Hematopoietic multipotent progenitor cell treated with erythropoietin and hydrocortisone succinate and interleukin-3 and kit ligand, for 15 days (in vitro differentiated cells): ENCODE results near the gene UNC13B.

ENCODE experiments used
- DNase-seq: peaks from one replicate; pipeline ENCODE4 v3.0.0-alpha.2; 2015; ENCODE audit warnings: low spot score

Gene UNC13B

DNA sequence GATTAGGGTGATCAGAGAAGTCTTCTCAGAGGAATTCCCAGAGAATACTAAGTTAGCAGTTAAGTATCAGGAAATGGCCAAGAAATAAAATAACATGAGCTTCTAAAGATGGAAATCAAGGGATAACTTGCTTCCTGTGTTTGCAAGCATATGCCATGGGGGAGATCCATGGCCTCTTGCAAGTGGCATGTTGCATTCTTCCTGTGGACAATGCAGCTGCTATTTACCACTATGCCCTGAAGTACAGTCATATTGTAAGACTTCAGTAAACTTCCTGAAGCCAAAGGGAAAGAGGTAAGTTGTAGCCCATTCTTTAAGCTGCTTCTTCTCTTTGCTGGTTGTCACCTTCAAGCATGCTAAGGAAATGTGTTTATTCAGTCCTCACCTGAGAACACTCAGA lies 173.4 kb downstream of the UNC13B start:
- no peak for DNase-seq

DNA sequence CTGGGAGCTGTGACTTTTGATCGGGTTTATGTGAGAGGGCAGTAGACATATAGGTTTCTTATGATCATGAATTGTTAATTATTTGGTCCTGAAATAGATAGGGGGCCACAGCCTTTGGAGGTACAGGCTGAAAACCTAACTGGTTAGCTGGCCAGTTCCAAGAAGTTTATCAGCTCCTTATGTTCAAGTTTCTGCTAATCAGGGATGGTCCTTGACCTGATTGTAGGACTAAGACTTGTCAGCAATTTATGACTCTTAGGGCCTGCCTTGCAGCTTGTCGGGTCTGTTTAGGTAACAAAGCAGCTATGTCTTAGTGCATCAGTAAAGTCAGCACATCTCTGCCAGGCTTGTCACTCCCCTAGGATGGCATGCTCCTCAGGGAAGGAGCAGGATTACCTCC lies 176.3 kb downstream of the UNC13B start:
- no peak for DNase-seq

DNA sequence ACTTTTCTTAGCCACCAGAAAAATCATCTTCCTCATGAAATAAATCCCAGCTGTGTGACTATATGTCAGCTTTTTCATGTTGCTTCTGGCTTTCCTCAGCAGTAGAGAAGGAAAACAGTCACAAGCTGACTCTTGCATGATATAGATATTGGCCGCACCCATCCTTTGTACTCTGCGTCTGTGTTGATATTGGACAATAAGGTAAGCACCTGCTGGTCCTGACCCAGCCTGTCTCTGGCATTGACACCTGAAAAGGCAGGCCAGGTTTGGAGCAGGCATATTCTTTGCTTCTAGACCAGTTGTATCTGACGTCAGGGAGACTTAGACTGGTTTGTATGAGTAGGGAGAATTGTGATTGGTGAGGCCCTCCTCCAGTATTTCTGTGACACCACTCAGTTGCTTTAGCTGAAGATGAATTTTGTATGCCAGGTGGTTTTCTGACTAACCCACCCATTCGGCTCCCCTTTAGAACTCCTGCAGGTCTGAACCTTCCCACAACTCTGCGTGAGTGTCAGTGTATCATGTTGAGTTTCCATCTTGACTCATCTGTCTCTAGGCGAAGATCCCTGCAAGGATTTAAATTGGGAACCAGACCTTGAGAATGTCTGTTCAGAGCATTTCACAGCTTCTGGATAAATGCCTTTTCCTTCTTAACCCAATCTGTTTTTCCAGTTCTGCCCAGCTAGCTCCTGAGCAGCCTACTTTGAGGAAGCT lies 176.9 kb downstream of the UNC13B start:
- DNase-seq: no peak

DNA sequence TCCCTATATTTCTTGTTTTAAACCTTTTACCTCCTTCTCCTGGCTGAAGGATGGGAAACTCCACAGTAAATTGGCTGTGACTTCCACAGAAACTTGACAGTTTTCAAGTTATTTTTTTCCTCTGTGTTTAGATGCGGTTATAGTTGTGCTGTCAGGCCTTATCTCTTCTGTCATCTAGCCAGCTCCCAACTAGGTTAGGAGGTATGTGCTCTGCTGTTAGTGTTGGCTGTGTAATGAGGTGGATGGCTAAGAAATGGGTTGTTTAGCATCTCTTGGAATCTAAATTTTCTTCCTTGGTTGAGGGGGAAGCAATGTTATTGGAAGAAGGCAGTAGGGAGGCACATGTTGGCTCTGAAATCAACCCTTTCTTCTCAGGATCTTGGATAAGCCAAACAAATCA lies 178.2 kb downstream of the UNC13B start:
- DNase-seq: no peak

DNA sequence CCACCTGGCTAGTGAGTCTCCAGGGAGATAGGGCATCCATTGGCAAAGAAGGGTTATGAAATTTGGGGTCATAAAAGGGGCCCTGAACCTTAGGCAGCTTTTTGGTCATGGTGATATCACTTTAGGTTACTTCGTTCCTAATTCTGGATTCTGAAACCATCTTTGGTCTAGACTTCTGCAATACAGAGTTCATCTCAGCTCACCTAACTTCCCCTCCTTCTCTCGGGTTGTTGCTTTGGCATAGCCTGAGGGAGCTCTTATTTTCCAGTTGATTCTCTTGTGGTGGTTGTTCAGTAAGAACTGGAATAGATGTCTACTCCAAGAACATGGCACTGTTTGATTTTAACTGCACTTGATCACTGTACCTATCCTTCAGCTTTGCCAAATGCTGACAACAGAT lies 179.2 kb downstream of the UNC13B start:
- DNase-seq: no peak

DNA sequence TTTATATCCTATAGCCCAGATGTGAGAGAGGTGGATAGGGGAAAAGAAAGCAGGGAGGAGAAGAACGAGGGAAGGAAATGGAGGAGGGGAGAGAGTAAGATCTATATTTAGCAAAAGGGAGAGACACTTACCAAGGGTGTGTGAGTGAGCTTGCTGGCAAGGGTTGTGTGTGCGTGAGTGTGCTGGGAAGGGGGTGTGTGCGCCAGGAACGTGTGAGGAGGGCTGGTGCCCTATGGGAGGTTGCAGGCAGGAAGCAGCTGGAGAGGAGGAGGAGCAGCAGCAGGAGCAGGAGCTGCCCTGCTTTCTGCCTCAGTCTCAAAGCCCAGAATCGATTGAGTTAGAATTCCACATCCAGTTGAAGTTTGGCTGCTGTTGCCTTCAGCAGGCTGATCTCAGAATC lies 179.8 kb downstream of the UNC13B start:
- DNase-seq: no peak

DNA sequence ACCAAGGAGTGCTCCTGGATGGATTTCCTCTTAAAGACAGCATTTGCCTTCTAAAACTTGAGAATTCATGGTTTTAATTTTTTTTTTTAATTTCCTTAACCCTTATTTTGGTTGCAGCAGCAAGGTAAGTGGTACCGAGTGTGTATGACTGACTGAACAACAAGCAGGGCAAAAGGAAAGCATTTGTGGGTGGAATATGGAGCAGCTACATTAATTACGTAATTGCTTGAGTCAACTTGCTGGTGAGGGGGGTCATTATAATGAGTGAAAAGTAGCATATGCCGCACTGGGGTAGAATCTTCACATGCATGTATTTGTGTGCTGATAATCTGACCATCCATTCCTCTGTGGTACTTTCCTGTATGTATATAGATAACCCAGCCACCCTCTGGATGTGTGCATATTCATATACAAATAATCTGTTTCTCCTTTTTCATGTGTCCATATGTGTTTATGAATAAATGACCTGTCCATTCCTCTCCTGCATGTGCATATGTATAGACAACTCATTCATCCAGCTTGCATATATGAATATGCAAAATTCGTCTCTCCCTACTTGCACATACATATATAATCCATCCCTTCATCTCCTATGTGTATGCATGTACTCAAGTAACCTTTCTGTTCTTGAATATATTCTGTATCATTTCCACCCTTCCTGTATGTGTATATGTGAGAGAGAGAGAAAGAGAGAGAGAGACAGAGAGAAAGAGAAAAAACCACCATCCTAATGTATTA lies 180.6 kb downstream of the UNC13B start:
- DNase-seq: no peak

DNA sequence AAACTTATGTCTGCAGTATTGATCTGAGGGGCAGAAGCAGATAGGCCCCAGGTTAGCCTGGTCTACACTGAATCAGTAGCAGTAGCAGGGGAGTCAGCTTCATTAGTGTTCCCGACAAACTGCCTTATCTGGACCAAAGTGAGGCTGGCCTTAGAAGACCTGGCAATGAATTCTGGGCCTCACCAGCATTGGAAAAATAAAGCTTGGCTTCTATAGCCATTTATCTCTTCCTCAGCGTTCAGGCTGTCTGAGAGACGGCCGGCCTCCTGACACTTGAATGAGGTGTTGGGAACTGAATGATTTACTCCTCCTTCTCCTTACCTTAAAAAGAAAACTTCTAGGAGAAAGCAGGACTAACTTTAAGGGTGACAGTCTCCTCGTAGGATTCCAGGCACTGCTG lies 186.3 kb downstream of the UNC13B start:
- DNase-seq: no peak

DNA sequence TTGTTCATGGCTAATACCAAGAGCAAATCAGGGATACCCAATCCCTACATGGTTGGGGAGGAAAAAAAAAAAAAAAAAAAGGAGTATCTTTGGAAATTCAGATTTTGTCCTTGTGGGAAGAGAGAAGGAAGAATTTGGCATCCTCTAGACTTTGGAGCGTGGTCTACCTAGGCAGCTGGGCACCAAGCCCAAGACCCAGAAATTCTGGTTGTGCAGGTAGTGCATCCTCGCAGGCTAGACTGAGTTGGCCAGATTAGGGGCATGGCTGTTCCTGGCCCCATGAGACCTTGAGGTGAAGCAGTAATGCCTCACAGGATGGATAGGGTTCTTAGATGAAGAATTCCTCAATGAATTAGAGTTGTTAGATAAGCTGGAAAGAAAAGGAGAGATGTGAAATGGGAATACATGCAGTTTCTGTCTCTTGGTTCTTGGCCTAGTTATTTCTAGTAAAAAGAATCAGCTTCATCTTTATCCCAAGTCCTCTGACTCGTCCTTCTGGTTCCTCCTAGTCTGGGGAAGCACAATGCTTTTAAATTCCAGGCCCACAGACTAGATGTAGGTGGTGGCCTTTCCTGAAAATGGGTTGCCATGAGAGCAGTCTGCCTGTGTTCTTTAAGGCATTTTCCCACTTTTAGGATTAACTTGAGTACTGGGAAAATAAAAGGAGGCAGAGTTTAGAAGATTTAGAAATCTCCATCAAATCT lies 187.6 kb downstream of the UNC13B start:
- DNase-seq: no peak

DNA sequence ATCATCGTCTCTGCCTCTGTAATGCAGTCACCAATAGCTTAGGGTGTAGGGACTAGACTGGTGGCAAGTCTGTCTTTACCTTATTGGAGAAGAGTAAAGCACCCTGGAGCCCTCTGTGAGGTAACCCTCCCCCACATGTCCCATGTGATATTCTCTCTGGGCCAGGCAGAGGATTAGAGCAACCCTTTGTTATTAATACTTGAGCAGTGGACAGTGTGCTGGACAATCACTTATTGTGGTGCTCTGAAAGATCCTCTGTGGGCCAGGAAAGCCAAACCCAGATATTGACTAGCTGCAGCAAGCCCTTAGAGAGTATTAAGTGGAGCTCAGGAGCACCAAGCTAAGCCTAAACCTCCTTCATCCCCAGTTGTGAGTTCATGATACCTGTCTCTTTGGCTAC lies 188.4 kb downstream of the UNC13B start:
- DNase-seq: no peak

DNA sequence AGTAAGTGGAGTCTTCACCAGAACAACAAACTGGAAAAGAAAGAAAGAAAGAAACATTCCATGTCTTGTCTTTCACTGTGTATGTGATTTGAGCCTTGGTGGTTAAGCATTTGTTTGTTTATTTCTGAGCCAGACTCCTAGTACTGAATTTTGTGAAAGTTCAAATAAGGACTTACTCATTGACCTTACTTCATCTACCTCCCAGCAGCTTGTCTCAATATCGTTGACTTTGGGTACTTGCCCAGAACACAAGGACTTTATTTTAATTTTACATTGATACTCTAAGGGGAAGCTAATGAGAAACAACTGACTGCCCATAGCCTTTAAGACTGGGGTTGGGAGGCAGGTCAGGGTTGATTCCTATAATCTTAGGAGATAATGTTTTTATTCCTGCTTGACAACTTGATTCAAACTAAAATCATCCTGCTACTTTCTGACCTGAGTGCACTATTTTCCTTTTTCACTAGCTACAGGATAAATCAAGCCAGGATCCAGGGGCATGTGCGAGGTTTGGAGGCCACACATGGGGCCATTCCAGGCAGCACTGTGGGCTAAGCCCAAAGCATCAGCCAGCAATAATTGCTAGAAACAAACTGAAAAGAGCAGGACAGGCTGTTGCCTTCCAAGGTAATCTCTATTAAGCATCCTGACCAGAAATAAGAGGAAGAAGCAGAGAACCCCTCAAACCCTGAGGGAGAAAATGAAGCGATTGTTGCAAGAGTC lies 189.2 kb downstream of the UNC13B start:
- DNase-seq: no peak

DNA sequence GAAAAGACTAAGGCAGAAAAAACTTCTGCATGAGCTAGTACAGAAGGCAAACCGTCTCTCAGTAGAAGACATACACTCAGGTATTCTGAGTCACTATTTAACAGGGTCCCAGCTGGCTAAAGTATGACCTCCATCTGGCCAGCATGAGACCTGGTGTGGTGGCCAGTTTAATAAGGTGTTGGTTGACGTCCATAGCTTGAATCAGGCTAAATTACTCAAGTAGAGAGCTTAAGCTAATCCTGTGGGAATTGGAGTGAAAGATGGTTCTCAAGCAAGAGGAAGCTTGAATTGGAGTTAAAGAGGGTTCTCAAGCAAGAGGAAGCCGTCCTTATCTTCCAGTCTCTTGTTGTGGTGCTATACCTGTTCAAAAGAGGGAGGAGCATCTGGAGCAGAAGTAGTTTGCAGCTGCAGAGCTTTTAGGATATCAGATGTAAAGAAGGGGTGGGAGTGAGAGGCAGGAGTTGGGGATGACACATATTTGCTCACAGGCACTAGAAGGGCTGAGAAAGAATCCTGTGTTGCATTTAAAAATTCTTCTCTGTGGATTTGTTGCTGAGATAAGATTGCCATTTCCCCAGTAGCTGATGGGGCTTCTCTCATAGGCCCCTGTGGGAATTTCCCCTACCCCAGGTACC lies 192.0 kb downstream of the UNC13B start:
- no peak for DNase-seq

DNA sequence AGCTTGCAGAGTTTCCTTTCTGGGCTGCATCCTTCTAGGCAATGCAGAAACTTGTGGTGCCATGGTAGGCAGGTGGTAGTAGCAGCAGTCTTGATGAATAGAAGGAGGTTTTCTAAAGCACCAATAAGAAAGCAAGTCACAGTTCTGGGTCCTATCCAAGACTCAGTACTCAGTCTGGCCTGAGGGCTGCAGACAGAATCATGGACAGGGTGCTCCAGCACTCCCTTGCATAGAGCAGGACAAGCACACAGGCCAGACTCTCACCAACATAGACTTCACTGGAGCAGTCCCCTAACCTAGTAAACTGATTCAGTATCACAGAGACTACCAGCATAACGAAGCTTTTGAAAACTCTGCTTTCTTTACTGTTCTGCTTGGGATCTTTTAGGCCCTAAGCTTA lies 194.1 kb downstream of the UNC13B start:
- no peak for DNase-seq

DNA sequence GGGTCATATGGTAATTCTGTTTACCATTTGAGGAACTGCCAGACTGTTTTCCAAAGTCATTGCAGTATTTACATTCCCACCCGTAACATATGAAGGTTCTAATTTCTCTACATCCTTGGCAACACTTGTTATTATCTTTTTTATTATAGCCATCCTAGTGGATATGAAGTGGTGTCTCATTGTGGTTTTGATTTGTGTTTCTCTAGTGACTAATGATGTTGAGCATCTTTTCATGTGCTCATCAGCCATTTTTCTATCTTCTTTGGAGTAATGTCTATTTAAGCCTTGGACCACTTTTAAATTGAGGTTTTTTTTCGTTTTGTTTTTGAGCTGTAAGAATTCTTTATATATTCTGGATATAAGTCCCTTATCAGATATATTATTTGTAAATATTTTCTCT lies 195.3 kb downstream of the UNC13B start:
- no peak for DNase-seq

DNA sequence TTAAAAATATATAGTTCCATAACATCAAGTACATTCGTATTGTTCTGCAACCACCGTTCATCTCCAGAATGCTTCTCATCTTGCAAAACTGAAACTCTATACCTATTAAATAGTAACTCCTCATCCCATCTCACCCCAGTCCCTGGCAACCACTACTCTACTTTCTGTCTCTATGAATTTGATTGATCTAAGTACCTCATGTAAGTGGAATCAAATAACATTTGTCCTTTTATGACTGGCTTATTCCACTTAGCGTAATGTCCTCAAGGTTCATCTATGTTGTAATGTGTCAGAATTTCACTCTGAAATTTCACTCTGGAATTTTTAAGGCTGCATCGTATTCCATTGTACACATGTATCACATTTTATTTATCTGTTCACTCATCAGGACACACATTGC lies 196.0 kb downstream of the UNC13B start:
- no peak for DNase-seq

DNA sequence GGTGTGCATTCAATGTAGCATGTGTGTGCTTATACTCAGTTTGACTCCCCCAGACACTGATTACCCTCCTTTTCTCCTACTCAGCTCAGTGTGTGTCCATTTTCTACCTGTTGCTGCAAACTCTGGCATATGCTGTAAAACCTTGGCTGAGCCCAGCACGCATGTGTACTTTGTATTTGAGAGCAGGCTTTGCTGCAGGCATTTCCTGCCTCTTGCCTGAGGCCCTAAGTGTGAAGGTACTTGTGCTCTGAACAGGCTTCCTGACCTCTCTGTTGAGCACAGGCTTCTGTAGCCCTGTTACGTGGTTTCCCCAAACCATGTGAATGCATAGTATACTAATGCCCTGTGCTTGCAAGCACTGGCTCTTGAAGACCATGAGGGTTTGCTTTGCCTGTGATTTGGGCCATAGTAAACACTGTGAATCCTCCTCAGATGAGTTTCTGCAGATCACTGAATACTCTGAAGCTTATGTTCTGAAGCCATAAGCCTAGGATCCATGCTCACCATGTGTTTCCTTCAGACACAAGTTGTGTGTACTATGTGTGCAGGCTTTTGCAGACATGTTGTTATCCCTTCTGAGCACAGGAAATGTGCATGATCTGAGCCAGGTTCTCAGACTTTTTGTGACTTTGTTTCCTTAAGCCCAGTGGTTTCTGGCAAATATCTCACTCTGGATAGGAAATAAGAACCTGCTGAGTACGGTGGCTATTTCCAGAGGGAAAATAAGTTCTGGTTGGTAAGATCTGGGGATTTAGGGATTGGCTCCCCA lies 203.2 kb downstream of the UNC13B start:
- no peak for DNase-seq

DNA sequence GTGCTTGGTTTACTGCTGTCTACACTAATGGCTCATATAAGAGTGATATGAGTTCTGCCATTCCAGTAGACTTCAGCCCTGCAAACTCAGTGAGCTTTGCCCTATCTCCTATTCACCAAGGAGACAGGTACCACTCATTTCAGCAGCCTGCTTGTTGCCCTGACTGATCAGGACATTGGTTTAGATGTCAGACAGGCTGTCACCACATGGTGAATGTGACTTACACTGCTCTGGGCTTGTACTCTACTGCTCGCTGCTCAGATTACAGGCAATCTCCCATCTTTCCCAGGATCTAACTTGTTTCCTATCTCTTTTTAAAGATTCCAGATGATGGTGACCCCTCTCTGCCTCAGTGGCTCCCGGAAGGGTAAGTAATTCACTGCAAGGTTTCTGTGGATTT lies 204.8 kb downstream of the UNC13B start:
- DNase-seq: no peak

DNA sequence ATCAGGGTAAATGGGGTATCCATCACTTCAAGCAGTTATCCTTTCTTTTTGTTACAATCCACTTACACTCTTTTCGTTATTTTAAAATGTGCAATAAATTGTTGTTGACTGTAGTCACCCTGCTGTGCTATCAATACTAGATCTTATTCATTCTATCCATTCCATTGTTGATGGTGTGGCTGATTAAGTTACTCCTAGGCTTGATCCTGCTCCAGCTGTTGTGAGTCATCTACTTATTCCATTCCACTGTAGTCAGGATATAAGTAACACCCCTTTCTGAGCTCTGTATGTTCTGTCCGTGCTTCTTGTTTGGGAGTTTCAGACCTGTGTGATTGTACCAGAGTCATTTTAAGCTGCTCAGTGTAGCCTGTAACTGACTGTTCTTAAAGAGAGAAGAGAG lies 205.6 kb downstream of the UNC13B start:
- DNase-seq: no peak

DNA sequence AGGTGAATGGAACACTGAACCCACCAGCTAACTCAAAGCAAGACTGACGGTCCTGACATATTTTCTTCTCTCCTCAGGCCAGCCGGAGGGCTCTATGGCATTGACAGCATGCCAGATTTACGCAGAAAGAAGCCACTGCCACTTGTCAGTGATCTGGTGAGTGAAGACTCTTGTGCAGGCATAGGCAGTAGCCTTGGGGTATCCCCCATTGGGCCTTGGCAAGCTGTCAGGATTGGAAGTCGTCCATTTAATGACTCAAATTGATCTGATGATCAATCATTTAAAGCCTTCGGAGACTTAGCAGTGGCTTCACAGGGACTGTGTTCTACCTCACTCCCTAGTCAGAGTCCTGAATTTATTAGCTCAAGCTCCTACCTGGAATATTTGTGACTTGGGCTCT lies 208.4 kb downstream of the UNC13B start:
- DNase-seq: no peak

DNA sequence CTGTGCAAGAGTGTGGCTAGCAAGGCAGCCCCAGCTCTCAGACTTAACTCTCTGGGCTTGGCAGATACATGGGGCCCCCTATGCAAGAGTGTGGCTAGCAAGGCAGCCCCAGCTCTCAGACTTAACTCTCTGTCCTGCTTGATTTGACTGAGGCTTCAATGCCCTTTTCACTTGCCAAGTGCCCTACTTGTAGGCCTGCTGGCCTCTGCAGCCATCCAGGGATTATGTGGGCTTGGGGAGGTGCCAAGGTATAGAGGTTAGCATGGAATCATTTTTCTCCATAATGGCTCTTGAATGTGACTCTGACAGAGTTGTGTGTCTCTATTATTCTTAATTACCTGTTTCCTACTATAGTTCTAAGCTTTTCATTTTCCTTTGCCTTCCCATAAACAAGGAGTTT lies 212.6 kb downstream of the UNC13B start:
- DNase-seq: no peak

DNA sequence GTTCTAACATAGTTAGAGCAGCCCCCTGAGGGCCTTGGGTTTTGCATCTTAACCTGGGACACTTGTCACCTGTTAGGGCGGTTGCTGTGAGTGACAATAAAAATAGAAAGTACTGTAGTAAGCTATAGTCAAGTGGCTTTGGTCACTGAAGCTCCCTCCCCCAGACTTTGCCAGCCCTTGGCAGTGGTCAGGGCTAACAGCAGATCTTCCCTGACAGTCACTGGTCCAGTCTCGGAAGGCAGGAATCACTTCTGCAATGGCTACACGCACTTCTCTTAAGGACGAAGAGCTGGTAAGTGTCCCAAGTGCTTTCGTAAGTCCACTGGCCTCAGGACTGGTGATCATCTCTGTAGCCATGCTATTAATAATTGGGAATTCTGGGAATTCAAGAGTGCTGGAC lies 213.1 kb downstream of the UNC13B start:
- DNase-seq: no peak
